Hepatic stellate cell (primary cell): ENCODE measurements around the gene ENOX1.

Source experiments
- DNase-seq: peaks from one replicate; pipeline ENCODE4 v3.0.0; 2011; ENCODE audit warnings: low spot score

The ENOX1 gene

DNA sequence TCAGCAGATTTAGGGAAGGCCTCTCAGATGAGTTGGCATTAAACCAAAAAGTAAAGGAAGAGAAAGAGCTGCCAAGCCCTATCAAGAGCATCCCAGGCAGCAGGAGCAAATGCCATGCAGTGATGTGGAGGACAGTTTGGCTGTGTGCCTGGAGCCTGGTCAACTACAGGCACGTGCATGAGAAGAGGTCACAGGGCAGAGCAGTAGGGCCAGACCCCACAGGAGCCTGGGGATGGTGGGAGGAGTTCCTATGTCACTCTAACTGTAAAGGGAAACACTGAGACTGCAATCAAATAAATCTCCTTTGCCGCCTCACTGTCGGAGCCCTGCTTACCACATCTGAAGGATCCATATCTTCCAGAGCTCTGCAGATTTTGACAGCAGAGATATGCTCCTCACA lies 240.5 kb downstream of the ENOX1 start:
- DNase-seq: no peak

DNA sequence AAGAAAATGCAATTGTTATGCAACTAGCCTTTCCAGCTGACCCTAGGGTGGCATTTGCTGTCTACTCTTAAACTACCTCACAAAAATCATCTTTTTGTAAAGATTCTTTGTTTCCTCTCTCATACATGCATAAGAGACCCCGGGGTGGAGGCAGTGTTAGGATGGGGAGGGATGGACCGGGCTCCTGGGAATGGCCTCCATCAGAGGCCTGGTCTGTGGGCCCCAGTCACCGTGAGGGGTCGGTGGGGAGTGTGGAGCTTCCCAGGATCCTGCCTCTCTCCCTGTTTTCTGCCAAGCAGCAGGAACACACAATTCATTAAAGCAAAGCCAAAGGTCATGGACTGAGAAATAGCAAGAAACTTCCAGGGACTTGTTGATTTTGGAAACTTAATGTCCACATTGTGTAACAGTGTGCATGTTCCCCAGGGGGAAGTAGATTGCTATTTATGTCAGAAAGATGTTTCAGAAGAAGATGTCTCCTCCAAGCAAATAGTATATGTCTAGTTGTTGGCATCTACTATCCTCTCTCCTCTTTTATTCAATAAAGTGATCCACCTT lies 241.4 kb downstream of the ENOX1 start:
- no peak for DNase-seq

DNA sequence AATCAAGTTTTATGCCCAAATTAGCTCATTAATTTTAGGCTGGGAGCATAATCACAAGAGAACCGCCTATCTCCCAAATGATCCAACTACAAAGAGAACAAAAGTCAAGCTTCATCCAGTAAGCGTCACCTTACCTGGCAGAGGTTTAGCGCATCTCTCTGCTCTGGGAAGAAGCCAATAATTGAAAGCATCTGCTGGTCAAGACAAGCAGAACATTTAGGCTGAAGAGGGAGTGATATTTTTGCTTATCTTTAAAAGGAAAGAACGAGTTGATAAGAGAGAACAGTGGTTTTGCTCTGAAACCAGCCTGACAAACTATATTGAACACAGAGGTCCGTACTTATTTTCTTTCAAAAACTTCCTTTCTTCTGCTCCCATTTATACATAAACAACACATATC lies 242.1 kb downstream of the ENOX1 start:
- DNase-seq: no peak

DNA sequence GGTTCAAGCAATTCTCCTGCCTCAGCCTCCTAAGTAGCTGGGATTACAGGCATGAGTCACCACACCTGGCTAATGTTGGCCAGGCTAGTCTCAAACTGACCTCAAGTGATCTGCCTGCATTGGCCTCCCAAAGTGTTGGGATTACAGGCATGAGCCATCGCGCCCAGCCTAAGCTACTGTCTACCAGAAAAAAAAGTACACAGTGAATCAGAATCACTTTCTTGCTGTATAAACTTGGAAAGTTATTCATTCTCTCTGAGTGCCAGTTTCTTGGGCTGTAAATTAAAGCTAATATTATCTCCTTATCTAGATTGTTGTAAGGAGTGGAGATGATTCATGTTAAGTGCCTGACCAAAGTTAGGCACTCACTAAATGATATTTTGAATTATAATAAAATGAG lies 242.8 kb downstream of the ENOX1 start:
- no peak for DNase-seq

DNA sequence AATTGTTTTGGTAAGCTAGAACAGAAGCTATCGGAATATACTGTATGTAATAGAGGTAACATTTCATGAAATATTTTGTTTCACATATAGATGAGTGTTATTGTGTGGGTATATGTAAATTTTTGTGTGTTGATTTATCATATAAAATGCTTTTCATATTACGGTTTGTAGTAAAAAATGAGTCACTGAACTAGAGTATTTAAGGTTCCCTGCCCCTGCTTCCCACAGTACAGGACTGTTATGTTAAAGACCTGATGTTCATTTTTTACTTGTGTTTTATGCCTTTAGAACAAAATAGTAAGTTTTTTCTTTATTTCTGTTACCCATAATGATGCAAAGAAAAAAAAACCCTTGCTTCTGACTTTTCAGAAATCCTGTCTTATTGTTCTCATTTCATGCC lies 243.4 kb downstream of the ENOX1 start:
- DNase-seq: no peak

DNA sequence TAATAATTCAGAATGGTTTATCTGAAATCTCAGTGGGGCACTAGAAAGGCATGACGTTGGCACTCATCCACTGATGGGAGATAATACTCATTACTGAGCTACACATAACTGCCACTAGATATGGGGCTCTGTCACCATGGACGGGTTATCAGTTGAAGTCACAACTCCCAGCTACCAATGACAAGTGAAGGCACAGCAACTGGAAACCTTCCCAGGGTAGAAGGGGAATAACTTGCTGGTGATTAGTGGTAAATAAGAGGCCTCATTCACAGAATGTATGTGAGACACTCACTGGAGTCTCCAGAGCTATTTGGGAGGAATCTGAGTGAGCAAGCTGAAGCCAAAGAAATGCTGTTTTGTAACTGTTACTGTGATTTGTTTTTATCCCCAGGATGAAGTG lies 249.6 kb downstream of the ENOX1 start:
- no peak for DNase-seq

DNA sequence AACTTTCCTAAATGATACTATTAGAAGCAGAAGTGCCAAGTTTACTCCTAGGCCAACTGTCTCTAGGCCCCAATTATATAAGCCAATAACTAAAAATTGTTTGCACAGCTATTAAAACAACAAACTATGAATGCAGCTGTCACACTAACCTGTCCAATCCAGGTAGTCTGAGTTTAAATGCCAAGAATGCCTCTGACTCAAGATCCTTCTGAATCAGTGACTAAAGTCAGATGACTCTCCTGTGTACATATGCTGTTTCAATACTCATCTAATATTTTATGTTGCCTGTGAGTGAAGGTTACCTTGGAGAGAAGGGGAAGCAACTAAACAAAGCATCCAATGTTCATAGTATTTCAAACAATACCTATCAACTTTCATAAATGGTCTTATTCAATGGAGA lies 257.0 kb downstream of the ENOX1 start:
- no peak for DNase-seq

DNA sequence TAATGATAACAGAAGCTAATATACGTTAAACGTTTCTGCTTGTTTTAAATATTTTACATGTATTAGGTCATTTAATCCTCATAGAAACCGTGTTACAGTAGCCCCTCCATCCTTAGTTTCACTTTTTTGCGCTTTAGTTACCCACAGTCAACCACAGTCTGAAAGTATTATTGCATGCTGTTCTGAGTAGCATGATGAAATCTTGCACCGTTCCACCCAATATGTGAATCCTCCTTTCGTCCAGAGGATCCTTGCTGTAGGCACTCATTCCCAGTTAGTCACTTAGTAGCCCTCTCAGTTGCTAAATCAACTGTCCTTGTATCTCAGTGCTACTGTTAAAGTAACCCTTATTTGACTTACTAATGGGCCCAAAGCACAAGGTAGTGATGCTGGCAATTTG lies 257.8 kb downstream of the ENOX1 start:
- no peak for DNase-seq

DNA sequence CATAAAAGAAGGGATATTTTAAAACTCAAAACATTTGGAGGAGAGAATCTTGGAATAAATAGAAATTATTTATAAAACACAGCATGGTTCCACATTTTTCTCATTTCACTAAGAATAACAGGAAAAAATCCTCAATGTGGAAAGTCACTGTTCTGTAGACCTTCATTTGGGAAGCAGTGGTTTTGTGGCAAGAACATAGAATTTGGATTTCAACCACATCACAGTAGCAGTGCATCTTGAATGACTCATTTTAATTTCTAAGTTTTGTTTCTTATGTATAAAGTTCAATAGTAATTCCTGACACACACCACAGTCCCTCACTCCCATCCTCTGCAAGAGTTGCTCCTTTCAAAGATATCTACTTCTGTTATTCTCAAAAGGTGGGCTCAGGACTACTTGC lies 264.0 kb downstream of the ENOX1 start:
- no peak for DNase-seq

DNA sequence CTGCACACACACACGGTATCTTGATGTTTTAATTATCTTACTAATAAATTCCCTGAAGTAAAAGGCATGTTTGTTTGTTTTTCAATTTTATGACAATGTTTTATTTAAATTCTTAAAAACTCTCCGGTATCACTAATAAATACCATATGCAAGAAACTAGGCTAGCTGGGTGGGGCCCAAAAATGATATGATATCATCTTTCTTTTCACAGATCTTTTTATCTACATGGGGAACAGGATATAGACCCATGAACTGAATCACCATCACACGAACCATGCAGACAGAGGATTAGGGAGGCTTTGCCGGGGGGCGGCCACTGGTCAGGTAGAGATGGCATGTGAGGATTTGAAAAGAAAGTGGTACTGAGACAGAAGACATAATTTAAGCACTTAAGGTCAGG lies 266.4 kb downstream of the ENOX1 start:
- no peak for DNase-seq

DNA sequence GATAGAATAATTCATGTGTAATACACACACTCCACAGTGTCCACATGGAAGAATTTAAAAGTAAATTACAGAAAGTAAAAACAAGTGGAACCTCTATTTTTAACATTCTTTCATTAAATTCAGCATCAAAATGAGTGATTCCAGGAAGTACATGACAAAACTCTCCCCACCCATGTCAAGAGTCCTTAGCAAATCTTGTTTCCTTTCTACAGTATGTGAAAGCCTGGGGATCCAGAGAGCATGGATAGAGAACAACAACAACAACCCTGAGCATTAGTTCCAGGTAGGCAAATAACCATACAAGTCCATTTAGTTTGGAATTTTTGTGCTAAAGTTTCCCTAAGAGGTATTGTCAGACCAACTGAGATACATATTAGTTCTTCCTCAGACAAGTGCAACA lies 267.9 kb downstream of the ENOX1 start:
- DNase-seq: no peak

DNA sequence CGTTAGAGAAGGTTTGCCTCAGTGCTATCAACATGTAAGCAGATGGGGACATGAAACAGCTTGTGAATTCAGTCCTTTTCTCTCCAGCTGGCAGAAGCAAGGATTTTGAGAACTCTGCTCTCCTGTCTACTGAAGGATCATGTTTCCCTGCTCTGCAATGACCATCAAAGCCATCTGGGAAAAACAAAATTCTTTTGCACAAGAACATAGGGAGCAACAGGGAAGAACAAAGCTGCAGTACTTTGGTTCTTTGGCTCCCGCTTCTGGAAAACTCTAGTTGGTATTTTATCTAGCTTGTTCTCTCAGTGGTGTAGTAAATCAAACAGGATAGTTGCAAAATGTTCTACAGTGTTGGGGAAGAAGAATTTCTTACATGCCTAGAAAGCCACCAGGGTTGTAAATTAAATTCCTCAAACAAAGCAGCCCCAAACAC lies 270.4 kb downstream of the ENOX1 start:
- DNase-seq: no peak

DNA sequence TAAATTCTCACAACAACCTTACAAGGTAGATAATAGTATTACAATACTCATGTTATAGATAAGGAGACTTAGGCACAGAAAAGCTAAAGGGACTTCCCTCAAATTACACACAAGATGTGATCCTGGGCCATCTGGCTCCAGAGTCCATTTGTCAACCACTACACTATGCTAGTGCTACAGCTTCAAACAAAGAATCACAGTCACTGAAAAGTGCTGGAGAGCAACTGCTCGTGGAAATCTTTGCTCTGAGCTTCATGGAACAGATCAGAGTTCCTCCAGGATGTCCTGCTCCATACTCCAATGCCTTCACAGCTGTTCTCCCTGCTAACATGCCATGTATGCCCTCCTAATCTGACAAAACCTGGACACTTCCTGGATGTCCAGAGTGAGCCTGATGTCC lies 271.2 kb downstream of the ENOX1 start:
- no peak for DNase-seq

DNA sequence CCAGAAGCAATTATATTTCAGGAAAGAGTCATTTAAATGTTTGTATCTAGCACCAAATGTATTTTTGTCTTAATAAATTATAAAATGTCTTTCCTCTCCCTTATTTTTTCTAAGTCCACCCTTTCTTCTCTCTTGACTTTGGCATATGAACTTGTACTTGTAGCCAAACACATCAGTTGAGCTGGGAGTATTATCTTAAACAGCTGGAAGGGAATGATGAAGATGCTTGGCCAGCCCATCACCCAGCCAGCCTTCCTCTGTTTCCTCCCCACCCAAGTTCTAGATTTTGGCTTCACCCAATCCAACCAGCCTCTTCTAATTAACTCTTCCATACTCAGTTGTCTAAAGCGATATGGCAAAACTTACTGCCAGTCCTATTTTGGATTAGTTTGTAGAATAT lies 272.5 kb downstream of the ENOX1 start:
- DNase-seq: no peak

DNA sequence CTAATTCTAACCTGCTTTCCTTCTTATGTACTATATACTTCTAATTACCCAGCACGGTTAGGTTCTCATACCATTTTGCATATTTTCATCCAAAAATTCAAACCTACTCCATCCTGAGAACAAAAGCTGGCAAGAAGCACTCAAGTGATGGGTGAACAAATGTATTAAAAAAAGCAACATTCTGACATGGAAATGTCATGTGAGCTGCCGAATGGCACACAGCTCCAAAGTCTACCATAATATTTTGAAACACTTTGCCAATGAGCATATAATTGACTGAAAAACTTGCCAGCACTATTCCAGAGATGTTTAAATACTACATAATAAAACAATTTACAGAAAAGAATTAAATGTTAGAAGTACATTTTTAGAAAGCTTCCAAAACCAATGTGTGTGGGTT lies 274.6 kb downstream of the ENOX1 start:
- DNase-seq: no peak

DNA sequence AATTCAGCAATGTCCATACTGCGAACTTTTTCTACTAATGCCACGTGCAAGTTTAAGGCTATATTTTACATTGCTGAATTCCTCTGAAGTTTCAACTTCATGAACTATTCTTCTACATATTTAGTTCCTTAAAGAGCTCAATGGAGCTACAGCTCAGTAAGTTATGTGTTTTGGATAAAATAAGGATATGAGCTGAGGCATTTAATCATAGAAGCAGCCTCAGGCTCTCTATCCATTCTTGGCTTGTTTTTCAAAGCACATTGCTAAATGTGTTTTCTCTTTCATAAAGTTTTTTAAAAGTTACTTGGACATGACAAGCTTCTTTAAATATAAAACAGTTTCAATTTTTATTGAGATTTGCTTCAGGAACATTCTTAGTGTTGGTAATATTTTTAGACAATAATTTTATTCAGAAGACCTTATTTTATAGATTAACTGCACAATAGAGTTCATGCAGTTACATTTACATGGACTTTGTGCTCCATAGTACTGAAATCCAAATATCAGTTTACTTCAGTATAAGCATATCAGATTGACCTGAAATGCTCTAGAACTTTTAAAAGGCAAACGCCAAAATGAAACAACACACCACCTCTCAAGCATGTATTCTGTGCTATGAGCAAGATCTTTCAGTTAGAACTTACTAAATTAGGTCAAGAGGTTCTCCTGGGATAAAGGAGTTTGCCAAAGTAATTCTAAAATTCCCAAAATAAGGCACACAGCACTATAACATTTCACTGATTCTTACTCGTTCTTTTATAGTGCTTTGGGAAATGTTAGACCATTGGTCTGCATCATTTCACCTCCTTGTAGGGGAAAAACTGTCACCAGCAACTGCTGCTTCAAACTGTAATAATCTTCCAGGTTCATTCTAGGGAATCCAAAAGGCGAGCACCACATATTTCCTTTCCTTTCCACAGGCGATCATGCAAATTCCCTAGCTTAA lies 275.5 kb downstream of the ENOX1 start:
- no peak for DNase-seq

DNA sequence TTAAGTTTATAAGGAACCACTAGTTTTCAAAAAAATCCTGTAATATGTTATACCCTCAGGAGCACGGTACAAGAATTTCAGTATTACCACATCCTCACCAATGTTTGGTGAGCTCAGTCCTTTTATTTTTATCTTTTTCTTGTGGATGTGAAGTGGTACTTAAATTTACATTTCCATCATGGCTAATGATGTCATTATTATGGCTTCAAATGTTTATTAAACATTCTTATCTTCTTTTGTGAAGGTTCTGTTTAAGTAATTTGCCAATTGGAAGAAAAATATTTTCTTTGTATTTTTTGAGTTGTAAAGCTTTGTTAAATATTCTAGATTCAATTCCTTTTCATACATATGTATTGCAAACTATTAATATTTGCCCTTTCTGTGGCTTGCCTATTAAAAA lies 291.0 kb downstream of the ENOX1 start:
- DNase-seq: no peak

DNA sequence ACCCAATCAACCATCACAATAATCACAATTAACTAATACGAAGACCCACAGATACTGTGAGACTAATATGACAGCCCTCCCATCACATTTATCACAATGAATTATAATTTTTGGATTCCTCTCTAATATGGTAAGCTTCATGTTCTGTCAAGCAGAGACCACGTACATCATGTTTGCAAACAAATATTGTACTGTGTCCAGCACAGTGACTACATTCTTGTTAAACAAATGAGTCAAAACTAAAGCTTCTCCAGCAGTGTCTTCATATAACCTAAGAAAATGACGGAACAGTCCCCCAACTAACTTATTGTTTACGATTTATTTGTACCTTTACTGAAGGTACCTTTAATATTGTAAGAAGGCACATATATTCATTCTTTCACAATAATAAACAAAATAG lies 292.6 kb downstream of the ENOX1 start:
- DNase-seq: no peak

DNA sequence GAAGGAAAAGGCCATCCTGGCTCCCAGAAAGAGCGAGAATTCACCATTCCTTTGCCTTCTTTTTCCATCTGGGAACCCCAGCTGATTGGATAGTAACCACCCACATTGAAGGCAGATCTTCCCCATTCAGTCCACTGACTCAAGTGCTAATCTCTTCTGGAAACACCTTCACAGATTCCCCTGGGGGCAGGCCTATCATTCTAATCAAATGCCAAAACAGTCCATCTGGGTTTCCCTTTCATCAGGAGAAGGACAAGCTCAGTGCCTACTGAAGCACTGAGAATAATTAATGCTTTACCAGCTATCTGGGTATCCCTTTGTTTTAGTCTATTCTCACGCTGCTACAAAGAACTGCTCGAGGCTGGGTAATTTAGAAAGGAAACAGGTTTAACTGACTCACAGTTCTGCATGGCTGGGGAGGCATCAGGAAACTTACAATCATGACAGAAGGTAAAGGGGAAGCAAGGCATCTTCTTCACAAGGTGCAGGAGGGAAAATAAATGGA lies 293.2 kb downstream of the ENOX1 start:
- DNase-seq: no peak

DNA sequence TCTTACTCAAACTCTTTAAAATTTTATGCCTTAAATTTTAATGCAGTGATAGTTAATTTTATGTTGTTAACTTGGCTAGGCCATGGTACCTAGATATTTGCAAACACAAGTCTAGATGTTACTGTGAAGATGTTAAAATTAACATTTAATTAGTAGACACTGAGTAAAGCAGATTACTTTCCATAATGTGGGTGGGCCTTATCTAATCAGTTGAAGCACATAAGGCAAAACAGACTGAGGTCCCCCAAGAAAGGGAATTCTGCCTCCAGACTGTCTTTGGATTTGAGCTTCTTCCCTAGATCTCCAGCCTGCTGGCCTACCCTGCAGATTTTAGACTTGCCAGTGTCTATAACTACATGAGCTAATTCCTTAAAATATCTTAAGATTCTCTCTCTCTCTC lies 294.0 kb downstream of the ENOX1 start:
- no peak for DNase-seq

DNA sequence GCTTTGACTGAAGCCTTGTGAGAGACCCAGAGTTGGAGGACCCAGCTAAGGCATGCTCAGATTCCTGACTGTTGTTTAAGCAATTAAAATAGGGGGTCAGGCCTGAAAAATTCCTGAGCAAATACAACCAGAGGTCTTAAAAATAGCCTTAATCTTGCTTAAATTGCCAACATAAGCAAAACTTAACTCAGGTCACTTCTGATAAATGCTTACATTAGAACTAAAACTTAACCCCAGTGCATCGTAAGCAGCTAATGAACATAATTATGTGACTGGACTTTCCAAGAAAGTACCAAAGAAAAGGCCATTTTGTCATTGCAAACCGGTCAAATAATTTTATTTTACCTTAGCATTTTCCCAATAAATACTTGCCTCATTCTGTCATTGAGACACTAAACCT lies 294.5 kb downstream of the ENOX1 start:
- no peak for DNase-seq

DNA sequence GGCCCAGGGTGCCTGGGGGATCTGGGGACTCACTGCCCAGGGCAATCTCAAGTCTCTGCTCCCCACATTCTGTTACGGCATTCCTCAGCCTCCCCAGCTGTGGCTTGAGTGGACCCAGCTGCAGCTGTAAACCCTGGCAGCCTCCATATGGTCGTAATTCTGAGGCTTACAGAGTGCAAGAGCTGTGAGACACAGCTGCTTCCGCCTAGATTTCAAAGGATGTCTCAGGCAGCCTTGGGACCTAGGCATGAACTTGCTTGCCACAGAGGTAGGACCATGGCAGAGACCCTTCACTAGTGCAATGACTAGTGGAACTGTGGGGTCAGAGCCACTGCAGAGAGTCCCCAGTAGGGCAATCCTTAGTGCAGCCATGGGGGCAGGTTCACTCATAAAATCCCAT lies 297.5 kb downstream of the ENOX1 start:
- DNase-seq: no peak

DNA sequence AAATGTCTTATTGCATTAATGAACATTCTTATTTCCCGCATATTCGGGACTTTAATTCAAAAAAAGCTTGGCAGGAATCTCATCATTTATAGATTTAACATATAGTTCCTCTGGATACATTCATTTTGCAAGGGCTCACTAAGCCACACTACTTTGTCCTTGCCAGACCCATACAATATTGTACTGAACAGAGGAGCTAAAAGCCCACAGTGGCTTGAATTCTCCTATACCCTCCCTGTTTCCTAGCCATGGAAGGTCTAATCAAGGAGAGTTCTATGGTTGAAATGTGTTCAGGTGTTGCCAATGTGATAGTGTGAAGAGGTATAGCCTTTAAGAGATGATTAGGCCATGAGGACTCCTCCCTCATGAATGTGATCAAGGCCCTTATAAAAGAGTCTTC lies 298.9 kb downstream of the ENOX1 start:
- no peak for DNase-seq

DNA sequence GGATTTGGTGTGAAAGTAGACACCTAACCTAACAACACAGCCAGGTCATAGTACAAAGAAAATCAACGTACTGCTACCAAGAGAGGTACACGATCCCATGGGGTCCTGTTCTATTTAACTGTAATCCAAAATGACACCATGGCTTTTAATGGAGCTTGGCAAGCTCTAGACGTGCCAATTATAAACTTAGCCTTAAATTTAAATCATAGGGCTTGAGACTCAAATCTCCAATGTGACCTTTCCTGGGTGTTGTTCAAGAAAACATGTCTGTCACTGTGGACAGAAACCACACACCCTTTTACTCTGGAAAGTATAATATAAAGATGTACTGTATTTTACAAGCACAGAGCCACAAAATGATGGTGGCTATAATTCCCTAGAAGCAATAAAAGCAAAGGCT lies 299.3 kb downstream of the ENOX1 start:
- no peak for DNase-seq
